GM12878 (cell line): ENCODE results near the gene EEFSEC. TPM values are rescaled to one million over a fixed set of nuclear protein-coding genes. Genes with fewer than 3 reads are reported as not detected.

Experiments used
- ATAC-seq: fragments of 200-7000 bp; cut with Tn5 transposase; 3 replicates; pipeline ENCODE4 v1.9.1; 2020; ENCODE audit warnings: mild to moderate bottlenecking, moderate library complexity
- BruUV-seq: library from RNA; stranded (reverse); fragments of 400-500 nt; replicated peaks from 2 replicates; lab custom pipeline; 2021; lab: Mats Ljungman, UMichigan
- CTCF ChIA-PET: fragments of 300-600 bp; sonication (Branson Sonifier 250); formaldehyde crosslinking; extraction: SDS; loops from one replicate; lab custom pipeline; 2021; ENCODE audit warnings: inconsistent platforms; lab: Yijun Ruan, JAX
- POLR2A ChIA-PET: fragments of 350-600 bp; formaldehyde crosslinking; extraction: SDS; loops from one replicate; lab custom pipeline; 2021; ENCODE audit warnings: inconsistent platforms; lab: Charles Lee
- RAD21 ChIA-PET: fragments of 300-600 bp; sonication (Branson Sonifier 250); formaldehyde crosslinking; loops from one replicate; lab custom pipeline; 2023; ENCODE audit warnings: antibody characterized with exemption; ENCODE audit not compliant: unreplicated experiment; lab: Charles Lee
- SMC1A ChIA-PET: fragments of 300-600 bp; sonication (Branson Sonifier 250); formaldehyde crosslinking; loops from one replicate; lab custom pipeline; 2023; ENCODE audit not compliant: unreplicated experiment, uncharacterized antibody; lab: Charles Lee
- DNase-seq: peaks from one replicate; pipeline ENCODE4 v3.0.0-alpha.2; 2011; ENCODE audit warnings: low read depth, low spot score
- FAIRE-seq: peaks from 3 replicates; lab custom pipeline; 2011; peaks lifted over from hg19 to GRCh38; lab: Jason Lieb, UNC
- H2AFZ ChIP-seq: 2 replicates; pipeline ENCODE4 v1.6.0; 2011; ENCODE audit warnings: low read depth, low read length, control low read depth; ENCODE audit not compliant: control insufficient read depth
- H3K27ac ChIP-seq: 2 replicates; pipeline ENCODE4 v1.5.1; 2011; ENCODE audit warnings: control low read depth; ENCODE audit not compliant: control insufficient read depth, insufficient read depth
- H3K27me3 ChIP-seq, 2 experiments: replicated peaks in 1 of 2; 2 replicates each; pipeline versions ENCODE4 v1.6.0 to v1.6.1; 2011; ENCODE audit warnings: low read length in 1 of 2; ENCODE audit not compliant: control insufficient read depth in 2 of 2, insufficient read depth in 2 of 2
- H3K36me3 ChIP-seq, 2 experiments: 2 replicates each; pipeline ENCODE4 v1.5.1; 2011; ENCODE audit warnings: low read length in 1 of 2; ENCODE audit not compliant: control insufficient read depth in 2 of 2, insufficient read depth in 2 of 2
- H3K4me1 ChIP-seq: 2 replicates; pipeline ENCODE4 v1.6.1; 2011; ENCODE audit warnings: mild to moderate bottlenecking, low read length, moderate library complexity, mixed read lengths; ENCODE audit not compliant: control insufficient read depth, insufficient read depth
- H3K4me2 ChIP-seq: 2 replicates; pipeline ENCODE4 v1.6.0; 2011; ENCODE audit warnings: control low read depth; ENCODE audit not compliant: control insufficient read depth, insufficient read depth
- H3K4me3 ChIP-seq: fragments of 200-600 bp; sonication (generic); 2 replicates; pipeline ENCODE4 v1.5.1; 2016
- H3K79me2 ChIP-seq: 2 replicates; pipeline ENCODE4 v1.6.0; 2011; ENCODE audit warnings: low read length; ENCODE audit not compliant: control insufficient read depth, insufficient read depth
- H3K9ac ChIP-seq: 2 replicates; pipeline ENCODE4 v1.8.0; 2011; ENCODE audit warnings: low read length, control low read depth, mixed read lengths; ENCODE audit not compliant: control insufficient read depth, insufficient read depth
- H3K9me3 ChIP-seq: replicated peaks from 3 replicates; pipeline ENCODE4 v1.5.1; 2011; ENCODE audit warnings: mild to moderate bottlenecking, low read length; ENCODE audit not compliant: control insufficient read depth, insufficient read depth
- H4K20me1 ChIP-seq: 2 replicates; pipeline ENCODE4 v1.6.0; 2011; ENCODE audit not compliant: control insufficient read depth, insufficient read depth
- BHLHE40 ChIP-seq, 2 experiments: fragments of 450-650 bp in 1 of 2; IDR thresholded peaks; 2 replicates each; pipeline ENCODE4 v1.6.1; 2011 to 2017; ENCODE audit warnings: low read depth in 2 of 2, borderline replicate concordance in 1 of 2, improper control_type of control experiment in 1 of 2, low read length in 1 of 2, mild to moderate bottlenecking in 1 of 2
- DPF2 ChIP-seq: fragments of 450-650 bp; IDR thresholded peaks from 2 replicates; pipeline ENCODE4 v1.6.1; 2017; ENCODE audit warnings: mild to moderate bottlenecking
- EED ChIP-seq: sonication (generic); IDR thresholded peaks from 2 replicates; pipeline ENCODE4 v1.6.1; 2016; ENCODE audit warnings: antibody characterized with exemption, low read depth
- EGR1 ChIP-seq, 2 experiments: IDR thresholded peaks; 1 replicate in 1 of 2; 2 replicates in 1 of 2; pipeline ENCODE4 v1.6.1; 2011 to 2012; ENCODE audit warnings: low read depth in 2 of 2, low read length in 2 of 2, borderline replicate concordance in 1 of 2, mild to moderate bottlenecking in 1 of 2, moderate library complexity in 1 of 2
- IRF5 ChIP-seq: fragments of 450-650 bp; IDR thresholded peaks from 2 replicates; pipeline ENCODE4 v1.6.1; 2017; ENCODE audit warnings: borderline replicate concordance
- MTA3 ChIP-seq: IDR thresholded peaks from 2 replicates; pipeline ENCODE4 v1.6.1; 2012; ENCODE audit warnings: low read length, inconsistent platforms, borderline replicate concordance
- NFYB ChIP-seq: IDR thresholded peaks from 2 replicates; pipeline ENCODE4 v1.6.1; 2011; ENCODE audit warnings: low read depth, mild to moderate bottlenecking, low read length, improper control_type of control experiment, moderate library complexity; ENCODE audit not compliant: insufficient read depth
- RBBP5 ChIP-seq: fragments of 200-600 bp; sonication (generic); conservative IDR thresholded peaks from 2 replicates; pipeline ENCODE4 v1.6.1; 2016
- RUNX3 ChIP-seq: IDR thresholded peaks from 2 replicates; pipeline ENCODE4 v1.6.1; 2012; ENCODE audit warnings: low read length, inconsistent platforms
- SIX5 ChIP-seq: IDR thresholded peaks from 2 replicates; pipeline ENCODE4 v1.6.1; 2011; ENCODE audit warnings: mild to moderate bottlenecking, low read depth, low read length, moderate library complexity; ENCODE audit not compliant: severe bottlenecking
- SKIL ChIP-seq: fragments of 450-650 bp; IDR thresholded peaks from 2 replicates; pipeline ENCODE4 v1.6.1; 2017; ENCODE audit warnings: mild to moderate bottlenecking, low read depth, inconsistent platforms; ENCODE audit not compliant: poor library complexity, severe bottlenecking
- SMAD5 ChIP-seq: IDR thresholded peaks from 2 replicates; pipeline ENCODE4 v1.6.1; 2016; ENCODE audit warnings: antibody characterized with exemption, low read depth
- SMC3 ChIP-seq: IDR thresholded peaks from 2 replicates; pipeline ENCODE4 v1.6.1; 2011; ENCODE audit warnings: low read length, improper control_type of control experiment, borderline replicate concordance
- STAT3 ChIP-seq: IDR thresholded peaks from 2 replicates; pipeline ENCODE4 v1.6.1; 2011; ENCODE audit warnings: low read depth, low read length, improper control_type of control experiment
- ZBED1 ChIP-seq: IDR thresholded peaks from 2 replicates; pipeline ENCODE4 v1.6.1; 2016; ENCODE audit warnings: borderline replicate concordance
- ZBTB33 ChIP-seq: fragments of 450-650 bp; IDR thresholded peaks from 2 replicates; pipeline ENCODE4 v1.6.1; 2017; ENCODE audit warnings: mild to moderate bottlenecking
- WGBS: methylation state at CpG from one replicate; pipeline ENCODE4 v1.1.6; 2016; ENCODE audit warnings: low lambda C conversion rate; ENCODE audit not compliant: insufficient replicate concordance, insufficient coverage; ENCODE audit errors: missing lambda C conversion rate; 5-methylcytosine and 5-hydroxymethylcytosine counted together
- in situ Hi-C: fragments of 300-500 bp; cut with MboI; formaldehyde crosslinking; loops from 9 replicates; pipeline ENCODE4 v1.14.3; 2018; ENCODE audit warnings: mixed read lengths
- intact Hi-C: fragments of 100-400 bp; cut with micrococcal nuclease; formaldehyde crosslinking; loops from one replicate; pipeline ENCODE4 v1.14.2; 2022; ENCODE audit not compliant: unreplicated experiment
- polyA plus RNA-seq, 11 experiments: library from polyadenylated mRNA; depleted of rRNA in 4 of 11; unstranded in 6 of 11; stranded (reverse) in 5 of 11; fragments of >200 nt; fragmentation: Nextera tagmentation in 4 of 11; fragmentation: Illumina TruSeq in 1 of 11; extraction: Ambion mirVana in 4 of 11; extraction: Trizol in 1 of 11; gene quantifications; 1 replicate in 1 of 11; 2 replicates in 10 of 11; pipeline versions ENCODE4 v1.2.1 to v1.2.3, GENCODE V29; 2011 to 2016; ENCODE audit warnings: inconsistent platforms in 2 of 11, missing spikeins in 2 of 11, low read depth in 1 of 11
- total RNA-seq, 4 experiments: library from RNA; depleted of rRNA in 3 of 4; stranded (reverse); fragments of >200 nt in 3 of 4; fragmentation: Illumina TruSeq in 1 of 4; extraction: Trizol in 1 of 4; gene quantifications; 2 replicates each; pipeline versions ENCODE4 v1.2.1 to v1.2.3, GENCODE V29; 2013 to 2021

The EEFSEC gene
- total and polyA plus RNA-seq, 10 of the 15 experiments (the other 5 are each of a cell fraction or from before 2014, with no cell fraction given) = 0.29 to 29.1 (median 16.1) TPM

- TF ChIP-seq SIX5 (no peak), SMAD5 (no peak), SMC3 (no peak), MTA3 (no peak), EED (no peak)
These were observed 206.8 kb downstream of the EEFSEC start (continued) for GRCh38 chr3:128359846-128360642.

- ChIA-PET SMC1A (interaction anchor here (1.3 kb wide), 1 partner anchor 21 kb away, joined by 3 read pairs; no protein-coding TSS in a partner anchor), POLR2A (interaction anchor here (0.7 kb wide), 1 partner anchor 237 kb away, joined by 3 read pairs; the partner anchor contains the start of gene RUVBL1), CTCF (interaction anchor here (0.6 kb wide), 1 partner anchor 44 kb away, joined by 3 read pairs; no protein-coding TSS in a partner anchor), RAD21 (no interaction called here)
- no peak overlapping the region for H3K27ac ChIP-seq
- H3K4me3 ChIP-seq = no peak overlapping the region
- in situ Hi-C loops = no loop called here
- H3K27me3 ChIP-seq = no peaks in the 10 kb centered on the region
- no peak for FAIRE-seq
- no peak overlapping the region for H2AFZ ChIP-seq
- H3K79me2 ChIP-seq = no peaks in the 10 kb centered on the region
- WGBS = 83% methylated on average over 5 of the region's 6 CpGs
- H3K4me1 ChIP-seq = no peaks in the 10 kb centered on the region
- no peaks in the 10 kb centered on the region for H4K20me1 ChIP-seq
- no peak for ATAC-seq
- H3K9ac ChIP-seq = no peak overlapping the region
- no TSS peak for BruUV-seq
- DNase-seq = no peak
- no peaks in the 10 kb centered on the region for H3K9me3 ChIP-seq
- no peaks in the 10 kb centered on the region; a peak in 1 of 4 replicates for H3K36me3 ChIP-seq
- intact Hi-C loops = no loop called here
- TF ChIP-seq ZBED1 (no peak), IRF5 (no peak), RUNX3 (no peak), EGR1 (IDR thresholded peaks at IDR 0.05; ENCODE audit: borderline replicate concordance in 1 of 2, low read depth in 2 of 2, low read length in 2 of 2) (no peak), ZBTB33 (no peak), DPF2 (no peak), STAT3 (no peak), RBBP5 (no peak), SKIL (no peak), BHLHE40 (IDR thresholded peaks at IDR 0.05; ENCODE audit: borderline replicate concordance in 1 of 2, low read depth in 2 of 2, low read length in 1 of 2) (no peak), NFYB (no peak)
- no peak overlapping the region for H3K4me2 ChIP-seq
These were observed 207.5 kb downstream of the EEFSEC start for GRCh38 chr3:128360705-128361271.
